GM18873 (cell line): Measurements from ENCODE around the gene ABCB11.

ENCODE experiments used
- ATAC-seq: cut with Tn5 transposase; IDR thresholded peaks from one replicate; pipeline ENCODE4 v1.9.1; 2021; ENCODE audit warnings: mild to moderate bottlenecking, moderate library complexity, moderate number of reproducible peaks; ENCODE audit not compliant: unreplicated experiment, low FRiP score

The ABCB11 gene

GRCh38 chr2:169010633-169011460, 20.3 kb downstream of the ABCB11 start:
- no peak for ATAC-seq

- no peak for ATAC-seq
Measured at GRCh38 chr2:169009865-169010579, 21.1 kb downstream of the ABCB11 start.

GRCh38 chr2:169007941-169008340, 23.2 kb downstream of the ABCB11 start:
- no peak for ATAC-seq

- no peak for ATAC-seq
Measured at GRCh38 chr2:169007356-169007755, 23.8 kb downstream of the ABCB11 start.

- ATAC-seq: no peak
Measured at GRCh38 chr2:169006665-169007064, 24.5 kb downstream of the ABCB11 start.

GRCh38 chr2:169005994-169006393, 25.1 kb downstream of the ABCB11 start:
- ATAC-seq: no peak

- ATAC-seq: no peak
Measured at GRCh38 chr2:169005080-169005598, 26.0 kb downstream of the ABCB11 start.

- ATAC-seq: no peak
Measured at GRCh38 chr2:169002161-169002738, 28.9 kb downstream of the ABCB11 start.

GRCh38 chr2:169001116-169001815, 29.9 kb downstream of the ABCB11 start:
- no peak for ATAC-seq

DNA sequence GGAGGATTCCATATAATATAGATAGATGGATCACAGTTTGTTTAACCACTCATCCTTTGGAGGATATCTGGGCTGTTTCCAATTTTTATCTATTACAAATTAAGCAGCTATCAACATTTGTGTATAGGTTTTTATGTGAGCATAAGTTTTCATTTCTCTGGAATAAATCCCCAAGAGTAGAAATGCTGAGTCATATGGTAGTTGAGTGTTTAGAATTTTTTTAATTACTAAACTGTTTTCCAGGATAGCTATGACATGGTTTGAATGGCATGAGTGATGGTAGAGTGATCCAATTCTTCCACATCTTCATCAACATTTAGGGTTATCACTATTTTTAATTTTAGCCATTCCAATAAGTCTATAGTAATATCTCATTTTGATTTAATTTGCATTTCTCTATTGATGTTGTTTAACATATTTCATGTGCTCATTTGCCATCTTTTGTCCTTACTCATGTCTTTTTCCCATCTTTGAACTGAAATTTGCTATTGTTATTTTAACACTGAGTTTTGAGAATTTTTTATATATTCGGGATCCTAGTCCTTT, 31.4 kb downstream of the ABCB11 start:
- no peak for ATAC-seq

DNA sequence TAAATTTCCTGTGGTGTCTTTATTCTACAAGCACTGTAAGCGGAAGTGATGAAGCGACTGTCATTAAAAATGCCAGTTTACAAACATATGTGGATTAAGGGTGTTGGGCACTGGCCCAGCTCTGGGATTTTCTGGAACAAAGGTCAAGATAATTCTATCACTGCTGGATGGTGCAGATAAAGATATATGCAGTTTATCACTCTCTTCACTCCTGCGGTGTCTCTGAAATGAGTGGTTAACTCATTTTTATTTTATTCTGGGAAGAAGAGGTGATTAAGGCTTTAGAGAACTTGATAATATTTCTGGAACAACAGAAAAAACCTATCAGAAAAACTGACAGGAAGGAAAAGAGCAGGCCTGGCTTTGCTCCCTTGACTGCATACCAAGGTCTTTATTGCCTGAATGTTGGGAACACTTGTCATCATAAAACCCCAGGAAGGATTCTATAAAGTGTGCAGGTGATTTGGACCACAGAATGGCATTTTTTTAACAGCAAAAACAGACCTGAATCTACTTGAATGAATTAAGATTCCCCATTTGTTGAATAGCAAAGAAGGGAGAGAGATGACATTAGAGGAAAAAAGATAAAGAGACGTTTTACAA, 32.4 kb downstream of the ABCB11 start:
- ATAC-seq: no peak

- no peak for ATAC-seq
Measured at GRCh38 chr2:168997794-168998193, 33.3 kb downstream of the ABCB11 start.

DNA sequence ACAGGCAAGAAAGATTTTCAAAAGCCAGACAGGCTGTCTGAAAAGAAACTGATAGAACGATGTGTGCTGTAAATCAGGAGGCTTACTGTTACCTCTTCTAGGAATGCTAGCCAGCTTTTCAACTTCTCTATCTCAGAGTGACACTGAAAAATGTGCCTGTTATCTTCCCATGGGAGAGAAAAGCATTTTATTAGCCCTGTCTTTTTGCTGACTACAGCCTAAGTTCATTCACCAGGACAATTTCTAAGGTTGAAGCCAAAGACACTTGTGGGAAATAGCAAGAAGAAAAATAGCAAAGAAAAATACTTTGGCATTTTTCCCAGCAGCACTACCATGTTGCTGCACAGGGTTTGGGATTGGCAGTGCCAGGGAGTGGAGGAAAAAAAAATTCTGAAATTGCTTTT, 34.0 kb downstream of the ABCB11 start:
- ATAC-seq: no peak

- ATAC-seq: no peak
Measured at GRCh38 chr2:168995744-168996143, 35.4 kb downstream of the ABCB11 start.

- no peak for ATAC-seq
Measured at GRCh38 chr2:168993538-168993937, 37.6 kb downstream of the ABCB11 start.

GRCh38 chr2:168992591-168993349, 38.4 kb downstream of the ABCB11 start:
- ATAC-seq: no peak

DNA sequence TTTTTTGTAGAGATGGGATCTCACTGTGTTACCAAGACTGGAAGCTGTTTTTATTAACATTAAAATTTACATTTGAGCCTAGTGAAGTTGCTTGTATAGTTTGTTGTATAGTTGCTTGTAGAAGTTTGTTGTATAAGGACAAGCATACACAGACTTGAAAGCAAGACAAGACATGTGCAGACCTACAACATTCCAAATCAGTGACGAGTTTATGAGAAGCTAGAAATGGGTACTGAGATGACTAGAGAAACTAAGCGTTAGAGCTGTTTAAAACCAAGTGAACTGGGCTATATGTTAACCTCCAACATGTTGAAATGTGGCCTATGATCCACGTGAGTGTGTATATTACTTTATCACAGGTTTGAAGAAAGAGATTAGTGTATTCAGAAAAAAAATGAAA, 39.1 kb downstream of the ABCB11 start:
- no peak for ATAC-seq

DNA sequence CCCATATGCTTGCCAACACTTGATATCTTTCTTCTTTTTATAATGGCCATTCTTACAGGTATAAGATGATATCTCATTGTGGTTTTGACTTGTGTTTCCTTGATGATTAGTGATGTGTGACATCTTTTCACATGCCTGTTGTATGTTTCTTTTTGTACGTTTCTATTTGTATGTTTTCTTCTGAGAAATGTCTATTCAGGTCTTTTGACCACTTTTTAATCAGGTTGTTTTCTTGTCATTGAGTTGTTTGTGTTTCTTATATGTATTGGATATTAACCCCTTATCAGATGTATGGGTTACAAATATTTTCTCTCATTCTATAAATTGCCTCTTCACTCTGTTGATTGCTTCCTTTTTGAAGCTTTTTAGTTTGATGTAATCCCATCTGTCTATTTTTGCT, 42.4 kb downstream of the ABCB11 start:
- ATAC-seq: no peak

DNA sequence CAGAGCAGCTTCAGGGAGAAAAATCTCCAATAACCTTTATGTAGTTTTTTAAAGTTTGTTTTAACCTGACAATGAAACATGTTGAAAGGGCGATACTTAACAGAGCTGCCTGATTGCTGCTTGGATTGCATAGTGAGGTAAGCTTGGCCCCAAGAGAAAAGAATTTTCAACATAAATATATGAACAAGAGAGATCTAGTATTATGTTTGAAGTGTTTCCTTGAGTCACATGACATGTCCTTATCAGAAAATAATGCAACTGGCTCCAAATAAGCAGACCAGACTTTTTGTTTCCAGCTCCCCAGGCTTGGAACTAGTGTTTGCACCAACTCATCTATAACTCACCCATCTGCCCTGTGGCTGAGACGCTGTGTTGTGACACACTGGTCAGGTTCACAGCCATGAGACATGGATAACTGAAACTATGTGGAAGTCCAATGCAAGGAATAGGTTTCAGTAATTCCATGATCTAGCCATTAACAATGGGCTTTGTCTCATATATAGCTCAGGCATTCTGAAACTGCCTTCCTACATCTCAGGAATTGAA, 44.7 kb downstream of the ABCB11 start:
- no peak for ATAC-seq
